GM13976 (cell line): ENCODE measurements around the gene IFITM2.

Experiments
- DNase-seq: peaks from one replicate; pipeline ENCODE4 v3.0.0; 2012; ENCODE audit warnings: low spot score
- in situ Hi-C: fragments of 300-500 bp; cut with MboI; formaldehyde crosslinking; loops from one replicate; pipeline ENCODE4 v1.12.0; 2022; ENCODE audit warnings: low sequenced_read_pairs, mixed read lengths, inconsistent platforms; ENCODE audit not compliant: unreplicated experiment
- TF ChIP-seq, protein P1 (sequence below): IDR thresholded peaks from 2 replicates; pipeline ENCODE4 v1.5.1; 2012; ENCODE audit warnings: borderline replicate concordance, mild to moderate bottlenecking; ENCODE audit not compliant: insufficient read depth; ENCODE audit errors: extremely low read depth, missing control alignments, control extremely low read depth

Gene IFITM2

DNA sequence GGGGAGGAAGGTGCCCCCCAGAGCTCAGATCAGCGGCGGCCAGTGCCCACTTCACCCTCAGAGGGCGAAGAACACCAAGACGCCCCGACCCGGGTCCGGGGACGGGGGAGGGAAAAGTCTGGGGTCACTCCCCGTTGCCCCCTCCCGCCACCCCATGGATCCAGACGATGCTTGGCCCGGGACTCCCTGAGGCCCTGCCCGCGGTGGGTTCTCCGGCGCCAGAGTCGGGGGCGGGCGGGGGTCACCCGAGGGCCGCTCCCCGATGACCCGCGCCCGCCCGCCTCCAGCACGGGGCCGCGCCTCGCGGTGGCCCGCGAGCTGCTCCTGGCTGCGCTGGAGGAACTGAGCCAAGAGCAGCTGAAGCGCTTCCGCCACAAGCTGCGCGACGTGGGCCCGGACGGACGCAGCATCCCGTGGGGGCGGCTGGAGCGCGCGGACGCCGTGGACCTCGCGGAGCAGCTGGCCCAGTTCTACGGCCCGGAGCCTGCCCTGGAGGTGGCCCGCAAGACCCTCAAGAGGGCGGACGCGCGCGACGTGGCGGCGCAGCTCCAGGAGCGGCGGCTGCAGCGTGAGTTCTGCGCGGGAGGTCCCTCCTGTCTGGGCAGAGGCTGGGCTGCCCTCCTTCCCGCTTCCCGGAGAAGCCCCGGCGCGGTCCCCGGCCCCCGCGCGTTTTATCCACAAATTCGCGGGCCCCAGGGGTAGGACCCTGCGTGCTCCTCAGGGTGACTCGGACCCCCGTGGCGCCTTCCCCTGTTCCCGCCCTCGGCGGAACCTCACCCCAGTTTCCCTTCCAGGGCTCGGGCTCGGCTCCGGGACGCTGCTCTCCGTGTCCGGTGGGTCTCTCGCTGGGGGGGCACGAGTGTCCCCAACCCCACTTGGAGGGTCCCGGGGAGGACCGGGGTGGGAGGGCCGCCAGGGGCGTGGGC is 28.3 kb upstream of the IFITM2 start:
- TF ChIP-seq, protein P1, sequence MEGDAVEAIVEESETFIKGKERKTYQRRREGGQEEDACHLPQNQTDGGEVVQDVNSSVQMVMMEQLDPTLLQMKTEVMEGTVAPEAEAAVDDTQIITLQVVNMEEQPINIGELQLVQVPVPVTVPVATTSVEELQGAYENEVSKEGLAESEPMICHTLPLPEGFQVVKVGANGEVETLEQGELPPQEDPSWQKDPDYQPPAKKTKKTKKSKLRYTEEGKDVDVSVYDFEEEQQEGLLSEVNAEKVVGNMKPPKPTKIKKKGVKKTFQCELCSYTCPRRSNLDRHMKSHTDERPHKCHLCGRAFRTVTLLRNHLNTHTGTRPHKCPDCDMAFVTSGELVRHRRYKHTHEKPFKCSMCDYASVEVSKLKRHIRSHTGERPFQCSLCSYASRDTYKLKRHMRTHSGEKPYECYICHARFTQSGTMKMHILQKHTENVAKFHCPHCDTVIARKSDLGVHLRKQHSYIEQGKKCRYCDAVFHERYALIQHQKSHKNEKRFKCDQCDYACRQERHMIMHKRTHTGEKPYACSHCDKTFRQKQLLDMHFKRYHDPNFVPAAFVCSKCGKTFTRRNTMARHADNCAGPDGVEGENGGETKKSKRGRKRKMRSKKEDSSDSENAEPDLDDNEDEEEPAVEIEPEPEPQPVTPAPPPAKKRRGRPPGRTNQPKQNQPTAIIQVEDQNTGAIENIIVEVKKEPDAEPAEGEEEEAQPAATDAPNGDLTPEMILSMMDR: no peak
- peak; percentile 43 for DNase-seq

DNA sequence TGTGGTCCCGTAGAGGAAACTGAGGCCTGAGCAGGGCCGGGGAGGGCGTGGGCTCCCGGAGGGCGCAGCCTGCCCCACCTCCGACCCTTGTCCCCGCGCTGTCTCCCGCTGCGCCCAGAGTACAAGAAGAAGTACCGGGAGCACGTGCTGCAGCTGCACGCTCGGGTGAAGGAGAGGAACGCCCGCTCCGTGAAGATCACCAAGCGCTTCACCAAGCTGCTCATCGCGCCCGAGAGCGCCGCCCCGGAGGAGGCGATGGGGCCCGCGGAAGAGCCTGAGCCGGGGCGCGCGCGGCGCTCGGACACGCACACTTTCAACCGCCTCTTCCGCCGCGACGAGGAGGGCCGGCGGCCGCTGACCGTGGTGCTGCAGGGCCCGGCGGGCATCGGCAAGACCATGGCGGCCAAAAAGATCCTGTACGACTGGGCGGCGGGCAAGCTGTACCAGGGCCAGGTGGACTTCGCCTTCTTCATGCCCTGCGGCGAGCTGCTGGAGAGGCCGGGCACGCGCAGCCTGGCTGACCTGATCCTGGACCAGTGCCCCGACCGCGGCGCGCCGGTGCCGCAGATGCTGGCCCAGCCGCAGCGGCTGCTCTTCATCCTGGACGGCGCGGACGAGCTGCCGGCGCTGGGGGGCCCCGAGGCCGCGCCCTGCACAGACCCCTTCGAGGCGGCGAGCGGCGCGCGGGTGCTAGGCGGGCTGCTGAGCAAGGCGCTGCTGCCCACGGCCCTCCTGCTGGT is 27.5 kb upstream of the IFITM2 start:
- DNase-seq: peak; percentile 63
- TF ChIP-seq, protein P1: no peak
- in situ Hi-C loops: no loop called here

More for the DNA sequence above, 28.3 kb upstream of the IFITM2 start:
- in situ Hi-C loops: no loop called here

GRCh38 chr11:280706-281485 is 26.7 kb upstream of the IFITM2 start:
- in situ Hi-C loops: no loop called here

GRCh38 chr11:281486-282161 is 26.0 kb upstream of the IFITM2 start:
- in situ Hi-C loops: no loop called here
- TF ChIP-seq, protein P1: no peak
- DNase-seq: no peak

More at GRCh38 chr11:280706-281485, 26.7 kb upstream of the IFITM2 start:
- DNase-seq: peak; percentile 39
- TF ChIP-seq, protein P1: no peak

DNA sequence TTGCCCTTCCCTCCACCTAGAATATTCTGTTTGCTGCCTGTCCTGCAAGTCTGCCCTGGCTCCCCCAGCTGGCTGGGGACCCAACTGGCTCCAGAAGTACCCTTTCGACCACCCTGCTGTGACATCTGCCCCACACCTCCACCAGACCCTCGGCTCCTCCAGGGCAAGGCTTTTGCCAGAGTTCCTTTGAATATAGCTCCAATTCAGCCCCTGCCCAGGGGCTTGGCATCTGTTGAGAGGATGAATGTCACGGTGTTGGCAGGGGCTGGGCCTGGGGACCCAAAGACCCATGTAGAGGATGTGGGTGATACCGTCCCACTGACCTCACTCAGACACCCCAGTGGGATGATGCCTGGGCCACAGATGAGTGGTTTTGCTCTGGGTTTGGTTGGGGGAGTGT is 25.4 kb upstream of the IFITM2 start:
- in situ Hi-C loops: no loop called here
- TF ChIP-seq, protein P1: no peak

More for the DNA sequence above, 25.4 kb upstream of the IFITM2 start:
- peak; percentile 22 for DNase-seq
